HG02588 (cell line): ENCODE results near the gene ITK.
A peak's percentile ranks its signal among the peaks of the same experiment; 100 is the strongest.
"Not testable (repeated sequence)": the region's sequence is repeated elsewhere in the genome, so short reads cannot be mapped to it uniquely, and the experiment has no call there.

Source experiments
- ATAC-seq: cut with Tn5 transposase; IDR thresholded peaks from one replicate; pipeline ENCODE4 v1.9.1; 2021; ENCODE audit warnings: mild to moderate bottlenecking, moderate library complexity; ENCODE audit not compliant: unreplicated experiment

The ITK gene

DNA sequence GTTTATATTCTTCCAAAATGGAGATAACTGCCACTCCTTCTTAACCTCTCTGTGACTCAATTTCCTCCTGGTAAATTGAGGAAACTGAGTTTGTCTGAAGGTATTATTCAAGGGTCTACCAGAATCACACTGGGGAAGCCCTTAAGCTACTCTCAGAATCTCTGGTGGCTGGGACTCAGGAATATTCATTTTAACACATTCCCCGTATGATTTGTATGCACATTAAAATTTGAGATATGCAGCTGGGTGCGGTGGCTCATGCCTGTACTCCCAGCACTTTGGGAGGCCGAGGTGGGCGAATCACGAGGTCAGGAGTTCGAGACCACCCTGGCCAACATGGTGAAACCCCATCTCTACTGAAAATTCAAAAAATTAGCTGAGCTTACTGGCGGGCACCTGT lies 64.1 kb downstream of the ITK start:
- not testable (repeated sequence) for ATAC-seq

DNA sequence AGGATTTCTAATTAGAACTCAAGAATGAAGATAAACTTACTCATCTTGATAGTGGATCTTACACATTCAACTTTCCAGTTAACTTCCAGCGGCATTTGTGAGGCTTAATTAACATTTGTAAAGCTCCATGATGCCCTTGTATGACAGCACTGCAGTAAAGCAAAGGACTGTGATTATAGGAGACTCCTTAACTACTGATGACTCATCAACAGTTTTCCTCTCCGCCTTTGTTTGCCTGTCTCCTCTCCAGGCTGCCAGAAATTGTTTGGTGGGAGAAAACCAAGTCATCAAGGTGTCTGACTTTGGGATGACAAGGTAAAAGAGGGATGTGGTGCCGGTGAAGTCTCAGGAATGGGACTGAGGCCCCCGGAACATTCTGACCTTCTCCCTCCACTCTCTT lies 64.8 kb downstream of the ITK start:
- no peak for ATAC-seq

DNA sequence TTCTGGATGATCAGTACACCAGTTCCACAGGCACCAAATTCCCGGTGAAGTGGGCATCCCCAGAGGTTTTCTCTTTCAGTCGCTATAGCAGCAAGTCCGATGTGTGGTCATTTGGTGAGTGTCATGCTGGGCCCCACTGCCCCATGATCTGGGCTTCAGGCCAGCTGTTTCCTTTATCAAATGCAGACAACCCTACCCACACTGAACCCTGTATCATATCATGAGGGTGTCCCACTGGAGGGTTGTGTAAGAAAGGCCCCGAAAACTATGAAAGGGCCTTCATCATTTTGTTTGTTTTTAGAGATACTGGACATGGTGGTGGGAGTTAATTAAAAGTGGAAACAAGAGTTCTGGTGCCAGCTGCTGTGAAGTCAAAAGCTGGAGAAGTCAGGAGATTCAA lies 65.2 kb downstream of the ITK start:
- ATAC-seq, result no peak

DNA sequence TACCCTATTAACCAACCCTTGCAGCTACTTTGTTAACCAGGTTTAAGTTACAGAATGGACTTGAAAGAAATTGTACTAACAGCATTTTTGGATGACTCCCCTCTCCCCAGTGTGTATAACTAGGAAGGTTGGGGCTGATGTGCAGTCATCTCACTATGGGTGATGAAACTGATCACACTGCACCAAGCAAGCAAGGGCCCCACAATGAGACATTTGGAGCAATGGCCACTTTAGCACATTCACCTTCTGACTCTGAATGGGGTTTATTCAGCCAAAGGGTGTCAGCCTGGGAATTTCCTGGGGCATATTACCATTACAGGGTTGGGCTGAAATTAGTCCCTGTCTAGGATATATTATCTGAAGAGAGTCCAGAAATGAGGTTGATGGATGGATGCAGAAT lies 66.6 kb downstream of the ITK start:
- no peak for ATAC-seq

DNA sequence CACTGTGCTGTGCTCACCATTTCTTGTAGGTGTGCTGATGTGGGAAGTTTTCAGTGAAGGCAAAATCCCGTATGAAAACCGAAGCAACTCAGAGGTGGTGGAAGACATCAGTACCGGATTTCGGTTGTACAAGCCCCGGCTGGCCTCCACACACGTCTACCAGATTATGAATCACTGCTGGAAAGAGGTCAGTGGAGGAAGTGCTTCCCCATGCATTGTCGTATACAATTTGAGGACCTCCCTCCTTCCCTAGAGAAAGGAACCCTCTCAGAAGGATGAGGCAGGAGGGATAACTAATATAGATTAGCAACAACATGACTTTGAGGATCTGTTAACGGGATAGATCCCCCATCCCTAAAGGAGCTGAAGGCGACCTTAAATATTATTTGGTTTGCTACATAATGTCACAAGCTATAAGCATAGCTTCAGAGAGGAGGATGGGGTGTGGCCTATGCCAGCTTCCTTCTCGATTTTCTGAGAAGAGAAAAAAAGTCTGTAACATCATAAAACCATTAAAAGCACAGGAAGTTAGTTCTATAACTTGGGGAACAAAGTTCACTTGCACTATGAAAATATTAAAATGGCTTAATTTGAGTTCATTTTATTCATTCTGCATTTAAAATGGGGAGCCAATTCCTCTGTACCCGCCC lies 68.3 kb downstream of the ITK start:
- ATAC-seq, result no peak

DNA sequence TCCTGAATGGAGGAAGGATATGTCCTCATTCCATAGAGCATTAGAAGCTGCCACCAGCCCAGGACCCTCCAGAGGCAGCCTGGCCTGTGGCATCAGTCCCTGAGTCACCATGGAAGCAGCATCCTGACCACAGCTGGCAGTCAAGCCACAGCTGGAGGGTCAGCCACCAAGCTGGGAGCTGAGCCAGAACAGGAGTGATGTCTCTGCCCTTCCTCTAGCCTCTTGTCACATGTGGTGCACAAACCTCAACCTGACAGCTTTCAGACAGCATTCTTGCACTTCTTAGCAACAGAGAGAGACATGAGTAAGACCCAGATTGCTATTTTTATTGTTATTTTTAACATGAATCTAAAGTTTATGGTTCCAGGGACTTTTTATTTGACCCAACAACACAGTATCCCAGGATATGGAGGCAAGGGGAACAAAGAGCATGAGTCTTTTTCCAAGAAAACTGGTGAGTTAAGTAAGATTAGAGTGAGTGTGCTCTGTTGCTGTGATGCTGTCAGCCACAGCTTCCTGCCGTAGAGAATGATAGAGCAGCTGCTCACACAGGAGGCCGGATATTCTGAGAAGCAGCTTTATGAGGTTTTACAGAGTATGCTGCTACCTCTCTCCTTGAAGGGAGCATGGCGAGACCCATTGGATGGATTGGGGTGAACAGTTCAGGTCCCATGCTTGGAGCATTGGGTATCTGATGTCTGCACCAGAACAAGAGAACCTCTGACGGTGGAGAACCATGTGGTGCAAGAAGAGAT lies 72.2 kb downstream of the ITK start:
- ATAC-seq, result peak; percentile 82

DNA sequence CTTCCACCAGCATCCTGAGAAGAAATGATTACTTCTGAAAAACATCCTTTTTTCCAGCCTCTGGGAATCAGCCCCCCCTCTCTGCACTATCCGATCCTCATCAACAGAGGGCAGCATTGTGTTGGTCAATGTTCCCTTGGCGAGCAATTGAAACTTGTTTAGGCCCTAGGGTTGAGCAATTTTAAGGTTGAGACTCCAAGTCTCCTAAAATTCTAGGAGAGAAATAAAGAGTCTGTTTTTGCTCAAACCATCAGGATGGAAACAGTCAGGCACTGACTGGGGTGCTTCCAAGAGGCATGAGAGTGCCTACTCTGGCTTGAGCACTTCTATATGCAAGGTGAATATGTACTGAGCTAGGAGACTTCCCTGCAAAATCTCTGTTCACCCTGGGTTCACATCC lies 72.9 kb downstream of the ITK start:
- ATAC-seq, result peak; percentile 52

DNA sequence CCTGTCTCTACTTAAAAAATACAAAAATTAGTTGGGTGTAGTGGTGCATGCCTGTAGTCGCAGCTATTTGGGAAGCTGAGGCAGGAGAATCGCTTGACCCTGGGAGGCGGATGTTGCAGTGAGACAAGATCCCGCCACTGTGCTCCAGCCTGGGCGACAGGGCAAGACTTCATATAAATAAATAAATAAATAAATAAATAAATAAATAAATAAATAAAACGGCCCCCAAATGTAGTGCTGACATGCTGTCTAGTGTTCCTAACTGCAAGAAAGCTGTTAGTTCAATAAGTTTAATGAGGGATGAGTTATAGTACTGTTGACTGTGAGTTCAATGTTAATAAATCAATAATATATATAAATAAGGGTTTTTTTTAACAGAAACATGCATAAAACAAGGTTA lies 77.8 kb downstream of the ITK start:
- no peak for ATAC-seq

DNA sequence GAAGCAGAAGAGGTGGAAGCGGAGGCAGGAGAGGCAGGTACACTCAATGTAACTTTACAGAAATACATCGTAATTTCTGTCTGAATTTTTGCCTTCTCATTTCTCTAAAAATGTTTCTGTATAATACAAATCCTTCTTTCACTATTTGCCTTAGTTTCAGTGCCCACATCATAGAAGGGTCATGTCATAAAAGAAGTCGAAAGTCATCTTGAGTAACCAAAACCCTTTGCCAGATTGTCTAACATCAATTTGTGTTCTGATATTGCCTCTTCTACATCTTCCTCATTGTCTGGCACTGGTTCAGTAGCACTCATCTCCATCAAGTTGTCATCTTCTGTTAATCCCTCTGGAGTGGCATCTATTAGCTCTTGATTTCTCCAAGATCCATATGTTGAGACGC lies 79.1 kb downstream of the ITK start:
- no peak for ATAC-seq

DNA sequence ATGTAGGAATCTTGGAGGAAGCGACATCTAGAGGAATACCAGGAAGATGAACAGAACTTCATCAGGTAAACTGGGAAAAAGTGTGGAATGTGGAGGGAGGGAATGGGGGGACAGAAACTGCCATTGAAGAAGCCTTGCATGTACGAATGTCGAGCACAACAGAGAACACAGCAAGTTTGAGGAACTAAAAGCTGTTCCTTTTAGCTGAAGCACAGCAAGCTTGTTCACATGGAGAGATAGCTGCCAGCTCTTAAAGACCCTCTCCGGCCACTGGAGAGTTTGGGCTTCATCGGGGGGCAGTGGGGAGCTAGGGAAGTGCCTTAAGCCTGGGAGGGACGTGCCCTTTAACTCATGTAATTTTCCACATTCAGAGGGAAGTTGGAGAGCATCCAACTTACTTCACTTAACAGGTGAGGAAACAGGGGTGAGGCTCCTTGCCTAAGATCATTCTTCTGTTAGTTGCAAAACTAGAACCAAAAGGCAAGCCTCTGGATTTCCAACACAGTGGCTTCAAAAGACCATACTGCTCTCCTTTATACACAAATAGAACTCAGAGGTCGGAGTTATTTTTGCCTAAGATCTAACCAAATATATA lies 83.0 kb downstream of the ITK start:
- ATAC-seq, result no peak

DNA sequence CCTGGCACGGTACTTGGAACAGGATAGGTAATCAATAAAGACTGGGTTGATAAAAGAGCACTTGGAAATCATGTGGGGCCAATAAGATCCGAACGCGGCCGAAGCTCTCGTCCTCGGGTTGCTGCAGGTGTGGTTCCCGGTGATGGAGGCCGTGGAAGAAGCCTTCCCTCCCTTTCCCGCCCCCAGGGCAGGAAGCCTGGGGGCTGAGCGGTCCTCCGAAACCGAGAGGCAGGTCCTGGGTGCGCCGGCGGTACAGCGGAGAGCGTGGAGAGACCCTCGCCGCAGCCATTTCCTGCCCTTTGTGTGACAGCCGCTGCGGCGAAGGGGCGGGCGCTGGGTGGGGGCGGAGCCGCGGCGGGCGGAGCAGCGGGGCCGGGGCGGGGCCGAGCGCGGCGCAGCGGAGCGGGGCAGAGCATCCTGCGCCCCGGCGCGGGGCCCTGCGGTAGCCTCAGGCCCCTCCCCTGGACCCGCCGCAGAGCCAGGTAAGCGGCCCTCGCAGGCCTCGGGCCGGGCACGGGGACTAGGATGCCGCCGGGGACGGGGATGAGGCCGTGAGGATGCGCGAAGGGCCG lies 85.2 kb downstream of the ITK start, which contains the start of gene CYFIP2:
TSS of gene CYFIP2 (plus strand) at position 410 of the 572 bp plus-strand sequence. CDS start 19,239 bp downstream, outside the sequence.
- peak; percentile 88 for ATAC-seq

DNA sequence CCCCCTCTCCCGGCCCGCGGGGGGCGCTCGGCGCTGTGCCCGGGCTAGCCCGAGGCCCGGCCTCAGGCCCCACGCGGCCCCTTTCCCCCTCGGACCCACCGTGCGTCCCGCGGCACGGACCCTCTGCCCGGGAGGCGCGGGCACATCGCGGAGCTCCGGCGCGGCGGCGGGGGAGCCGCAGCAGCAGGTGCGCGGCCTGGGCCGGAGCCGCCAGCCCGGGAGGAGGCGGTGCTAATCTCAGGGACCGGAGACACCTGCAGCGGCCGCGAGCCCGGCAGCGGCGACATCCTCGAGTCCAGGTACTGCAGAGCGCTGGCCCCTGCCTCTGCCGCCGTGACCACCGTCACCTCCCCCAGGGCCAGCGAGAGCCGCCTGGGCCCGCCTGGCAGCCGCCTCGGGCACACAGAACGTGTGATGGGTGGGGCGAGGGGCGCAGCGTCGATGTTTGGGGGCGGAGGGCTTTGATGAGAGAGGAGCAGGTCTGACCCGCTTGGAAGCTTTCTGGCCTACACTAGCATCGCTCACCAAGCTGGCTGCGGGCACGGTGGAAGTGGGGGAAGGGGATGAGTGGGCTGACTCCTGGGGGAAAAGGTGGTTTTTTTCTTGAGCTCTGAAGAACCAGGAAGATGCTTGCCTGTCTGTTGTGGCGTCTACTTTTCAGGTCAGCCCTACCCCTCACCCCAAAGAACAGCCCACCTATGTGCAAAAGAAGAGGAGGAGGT lies 85.8 kb downstream of the ITK start:
- ATAC-seq, result peak; percentile 58

DNA sequence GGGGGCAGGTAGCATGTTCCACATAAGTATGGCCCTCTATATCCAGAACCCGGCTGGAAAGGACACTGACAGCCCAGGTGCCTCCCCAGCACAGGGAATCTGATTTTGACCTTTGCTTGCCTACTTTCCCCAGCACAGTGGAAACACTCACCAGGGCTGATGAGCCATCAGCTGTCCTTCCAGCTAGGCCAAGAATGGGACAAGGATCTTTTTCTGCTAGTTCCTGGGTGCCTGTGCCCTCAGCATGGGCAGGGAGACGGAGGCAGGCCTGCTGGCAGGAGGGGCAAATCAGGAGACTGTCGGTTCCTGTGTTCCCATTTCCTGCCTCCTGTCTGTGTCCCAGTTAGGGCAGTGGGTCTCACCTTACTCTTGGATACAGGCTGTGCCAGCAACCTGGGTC lies 86.4 kb downstream of the ITK start:
- ATAC-seq, result no peak

DNA sequence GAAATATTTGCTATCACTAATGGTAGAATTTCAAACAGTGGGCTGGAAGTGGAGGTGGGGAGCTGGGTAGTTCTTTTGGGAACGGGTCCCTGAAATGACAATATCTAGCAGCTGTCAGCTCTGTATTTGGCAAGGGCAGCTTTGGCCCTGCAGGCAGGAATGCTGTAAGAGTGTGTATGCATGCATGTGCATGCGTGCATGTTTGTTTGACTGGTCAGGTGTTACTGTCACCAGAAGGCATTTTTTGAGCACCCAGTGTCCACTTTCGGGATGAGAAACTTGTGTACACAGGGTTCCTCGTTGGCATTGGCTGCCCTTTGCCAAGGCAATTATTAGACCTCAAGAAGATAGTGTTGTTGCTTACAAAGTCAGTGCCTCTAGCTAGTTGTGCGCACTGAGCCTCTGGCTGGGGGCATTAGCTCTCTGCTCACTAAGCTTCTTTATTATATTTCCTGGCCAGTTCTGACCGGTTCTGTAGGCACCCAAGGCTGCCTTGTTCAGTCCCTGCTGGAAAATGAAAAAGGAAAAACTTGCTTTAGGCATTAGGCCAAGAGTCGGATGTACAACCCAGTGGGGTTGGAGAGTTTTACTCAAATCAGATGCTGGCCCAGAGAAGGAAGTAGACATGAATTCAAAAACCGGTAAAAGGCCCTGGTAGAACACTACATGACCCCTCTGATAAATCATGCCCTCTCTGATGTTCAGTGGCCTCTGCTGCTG lies 87.3 kb downstream of the ITK start:
- ATAC-seq, result no peak

DNA sequence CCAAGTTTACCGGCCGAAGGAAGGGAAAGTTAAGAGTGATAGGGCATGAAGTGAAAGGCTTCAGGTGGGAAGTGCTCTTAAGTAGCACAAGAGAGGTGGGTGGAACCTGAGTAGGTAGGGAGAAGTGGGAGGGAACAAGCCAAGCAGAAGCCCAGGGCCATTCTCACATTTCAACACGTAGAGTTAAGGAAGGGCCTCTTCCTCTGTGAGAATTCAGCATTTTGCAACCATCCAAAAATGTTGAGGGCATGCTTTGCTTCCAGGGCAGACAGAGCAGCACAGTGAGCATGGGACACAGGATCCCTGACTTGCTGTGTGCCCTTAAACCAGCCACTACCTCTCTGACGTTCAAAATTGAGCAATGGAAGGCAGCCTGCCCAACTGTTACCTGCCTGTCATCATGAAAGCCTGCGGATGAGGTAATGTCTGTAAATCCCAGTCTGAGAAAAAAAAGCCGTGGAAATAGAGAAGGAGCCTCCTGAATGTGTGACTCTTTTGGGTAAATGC lies 88.6 kb downstream of the ITK start:
- no peak for ATAC-seq

DNA sequence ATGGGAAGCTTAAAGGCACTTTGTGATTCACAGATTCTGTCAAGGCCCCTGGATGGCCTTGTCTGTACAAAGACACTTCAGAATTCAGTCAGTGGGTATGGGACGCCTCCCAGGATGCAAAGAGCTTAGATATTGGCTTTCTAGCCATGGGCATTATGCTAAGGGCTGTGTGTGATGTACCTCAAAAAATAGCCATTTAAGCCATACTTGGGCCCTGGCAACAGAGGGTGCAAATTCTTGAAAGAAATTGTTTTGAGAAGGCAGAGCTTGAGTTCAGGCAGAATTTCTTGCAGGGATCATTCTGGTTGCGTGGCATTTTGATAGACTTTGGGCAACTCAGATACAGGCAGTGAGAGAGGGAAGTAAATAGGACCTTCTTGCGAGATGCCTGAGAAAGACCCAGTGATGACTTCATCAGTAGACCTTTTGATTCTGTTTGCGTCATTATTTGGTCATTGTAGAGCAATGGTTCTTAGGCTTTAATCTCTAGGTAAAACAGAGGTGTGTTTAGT lies 89.2 kb downstream of the ITK start:
- ATAC-seq, result no peak

DNA sequence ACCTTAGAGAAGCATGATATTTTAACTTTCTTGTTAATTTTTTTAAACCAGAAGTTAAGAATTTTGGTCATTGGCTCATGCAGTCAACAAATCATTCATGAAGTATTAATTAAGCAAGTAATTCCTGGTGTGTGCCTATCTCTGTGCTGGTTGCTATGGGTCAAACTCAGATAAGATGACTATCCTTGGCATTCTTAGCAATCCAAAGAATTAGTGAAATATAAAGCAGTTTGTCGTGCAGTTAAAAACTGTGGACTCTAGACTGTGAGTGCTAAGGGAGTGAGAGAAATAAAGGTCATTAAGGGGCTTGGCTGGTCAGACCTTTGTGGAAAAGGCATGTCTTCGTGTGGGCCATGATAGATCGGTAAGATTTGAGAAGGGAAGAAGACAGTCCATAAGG lies 90.1 kb downstream of the ITK start:
- ATAC-seq, result no peak

DNA sequence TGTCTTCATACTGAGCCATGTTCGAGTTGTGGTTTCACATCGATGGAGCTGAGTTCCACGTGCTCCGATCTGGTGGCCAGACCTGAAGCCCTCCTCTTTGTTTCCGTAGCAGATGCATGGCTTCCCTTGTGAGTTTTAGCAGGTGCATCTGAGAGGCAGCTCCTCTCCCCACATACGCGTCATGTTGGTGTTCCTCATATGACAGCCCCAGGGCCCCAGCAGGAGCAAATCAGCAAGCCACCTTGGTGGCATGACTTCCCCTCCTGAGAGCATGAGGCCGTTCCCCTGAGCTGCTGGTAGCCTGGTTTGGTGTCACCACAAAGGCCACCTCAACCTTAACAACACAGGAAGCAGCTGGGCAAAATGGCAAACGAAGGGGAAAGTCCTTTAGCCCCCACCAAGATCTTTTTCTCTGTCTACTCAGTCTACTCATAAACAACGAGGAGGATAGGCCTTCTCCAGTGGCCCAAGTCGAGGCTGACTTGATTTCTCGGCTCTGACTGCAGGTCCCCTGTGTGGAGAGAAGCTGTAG lies 91.2 kb downstream of the ITK start:
- peak; percentile 87 for ATAC-seq

DNA sequence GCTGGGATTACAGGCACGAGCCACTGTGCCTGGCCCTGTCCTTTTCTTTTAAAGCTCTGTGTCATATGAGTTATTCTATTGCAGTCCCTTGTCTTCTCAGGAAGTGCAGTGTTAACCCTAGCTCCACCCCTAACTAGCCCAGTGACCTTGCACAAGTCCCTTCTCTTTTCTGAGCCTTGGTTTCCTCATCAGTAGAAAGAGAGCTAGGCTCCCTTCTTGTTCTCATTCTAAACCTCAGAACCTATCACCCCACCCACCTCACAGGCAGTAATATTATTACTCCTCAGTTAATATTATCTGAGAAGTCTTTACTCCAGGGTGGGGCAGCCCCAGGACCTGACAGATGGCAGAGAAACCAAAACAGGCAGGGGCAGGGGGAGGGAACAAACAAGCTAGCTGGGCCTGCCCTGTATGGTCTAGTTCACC lies 92.5 kb downstream of the ITK start:
- ATAC-seq, result peak; percentile 49

DNA sequence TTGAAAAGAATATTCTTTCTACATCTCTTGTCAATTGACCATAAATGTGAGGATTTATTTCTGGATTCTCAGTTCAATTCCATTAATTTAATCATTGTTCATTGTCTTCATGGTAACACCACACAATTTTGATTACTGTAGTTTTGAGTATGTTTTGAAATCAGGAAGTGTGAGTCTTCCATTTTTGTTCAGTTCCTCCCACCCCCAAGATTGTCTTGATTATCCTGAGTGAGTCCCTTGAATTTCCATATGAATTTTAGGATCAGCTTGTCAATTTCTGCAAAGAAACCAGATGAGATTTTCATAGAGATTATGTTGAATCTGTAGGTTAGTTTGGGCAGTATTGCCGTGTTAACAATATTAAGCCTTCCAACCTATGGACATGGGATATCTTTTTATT lies 94.8 kb downstream of the ITK start:
- no peak for ATAC-seq
